Panc1 (cell line): ENCODE measurements around the gene KIAA1671.

Experiments used
- CTCF ChIP-seq: fragments of 450-650 bp; IDR thresholded peaks from 2 replicates; pipeline ENCODE4 v1.5.1; 2017; ENCODE audit warnings: mild to moderate bottlenecking
- POLR2AphosphoS5 ChIP-seq: IDR thresholded peaks from 2 replicates; pipeline ENCODE4 v1.6.1; 2012; ENCODE audit warnings: mild to moderate bottlenecking, low read depth, low read length, moderate library complexity
- SIN3A ChIP-seq: IDR thresholded peaks from 2 replicates; pipeline ENCODE4 v1.6.1; 2012; ENCODE audit warnings: low read depth, mild to moderate bottlenecking, low read length, moderate library complexity, borderline replicate concordance; ENCODE audit not compliant: insufficient read depth

- TF ChIP-seq CTCF (no peak), POLR2AphosphoS5 (no peak), SIN3A (no peak)
Observed at GRCh38 chr22:25050566-25050965, 98.0 kb downstream of the KIAA1671 start.
